CD4-positive, alpha-beta memory T cell (primary cell): ENCODE results near the gene KRTAP10-2. TPM values are rescaled to one million over a fixed set of nuclear protein-coding genes. Genes with fewer than 3 reads are reported as not detected.

ENCODE experiments used
- CTCF ChIA-PET: fragments of 350-600 bp; sonication (Branson Sonifier 250); formaldehyde crosslinking; loops from one replicate; lab custom pipeline; 2021; ENCODE audit warnings: inconsistent platforms; ENCODE audit not compliant: partially characterized antibody; lab: Charles Lee
- POLR2A ChIA-PET: fragments of 350-600 bp; sonication (Branson Sonifier 250); formaldehyde crosslinking; loops from one replicate; lab custom pipeline; 2021; ENCODE audit not compliant: partially characterized antibody; lab: Charles Lee
- DNase-seq, 5 donors: peaks; one replicate each; pipeline versions ENCODE4 v3.0.0 to v3.0.0-alpha.2; 2020 to 2022; ENCODE audit warnings: mixed read lengths in 1 of 5
- H3K27ac ChIP-seq: one replicate; pipeline ENCODE4 v1.7.0; 2013; ENCODE audit warnings: low read depth, low read length
- H3K27me3 ChIP-seq: 2 replicates; pipeline ENCODE4 v1.7.0; 2013; ENCODE audit warnings: mild to moderate bottlenecking, low read length, moderate library complexity; ENCODE audit not compliant: insufficient read depth
- H3K36me3 ChIP-seq: 2 replicates; pipeline ENCODE4 v1.7.0; 2013; ENCODE audit warnings: mild to moderate bottlenecking, low read length, moderate library complexity; ENCODE audit not compliant: insufficient read depth
- H3K4me1 ChIP-seq: 2 replicates; pipeline ENCODE4 v1.7.0; 2013; ENCODE audit warnings: mild to moderate bottlenecking, low read length, moderate library complexity; ENCODE audit not compliant: insufficient read depth
- H3K4me3 ChIP-seq, 2 donors: one replicate each; pipeline ENCODE4 v1.7.0; 2013; ENCODE audit warnings: low read length in 2 of 2, mild to moderate bottlenecking in 1 of 2
- H3K9me3 ChIP-seq, 2 donors: one replicate each; pipeline ENCODE4 v1.7.0; 2013; ENCODE audit warnings: low read length in 2 of 2, control low read depth in 1 of 2; ENCODE audit not compliant: control insufficient read depth in 1 of 2
- H3K27ac Mint-ChIP-seq, 7 donors: one replicate each; pipeline ENCODE4 v1.8.0; 2020 to 2021; ENCODE audit warnings: mixed read lengths in 7 of 7, mild to moderate bottlenecking in 6 of 7, inconsistent platforms in 3 of 7, moderate library complexity in 3 of 7
- H3K27me3 Mint-ChIP-seq, 2 donors: one replicate each; pipeline ENCODE4 v1.8.0; 2020 to 2021; ENCODE audit warnings: mixed read lengths in 2 of 2
- H3K36me3 Mint-ChIP-seq, 2 donors: one replicate each; pipeline ENCODE4 v1.8.0; 2020 to 2021; ENCODE audit warnings: mixed read lengths in 2 of 2, inconsistent platforms in 1 of 2, mild to moderate bottlenecking in 1 of 2
- H3K4me1 Mint-ChIP-seq, 4 donors: one replicate each; pipeline ENCODE4 v1.8.0; 2020 to 2021; ENCODE audit warnings: mixed read lengths in 4 of 4, mild to moderate bottlenecking in 1 of 4
- H3K4me3 Mint-ChIP-seq, 8 donors: one replicate each; pipeline ENCODE4 v1.8.0; 2020 to 2021; ENCODE audit warnings: mixed read lengths in 8 of 8, mild to moderate bottlenecking in 7 of 8, moderate library complexity in 6 of 8, inconsistent platforms in 3 of 8
- H3K9me3 Mint-ChIP-seq, 8 donors: one replicate each; pipeline ENCODE4 v1.8.0; 2020 to 2021; ENCODE audit warnings: mixed read lengths in 8 of 8, mild to moderate bottlenecking in 5 of 8, inconsistent platforms in 3 of 8, moderate library complexity in 1 of 8
- intact Hi-C: fragments of 100-400 bp; cut with micrococcal nuclease; formaldehyde crosslinking; loops from one replicate; pipeline ENCODE4 v1.15.1; 2023
- polyA plus RNA-seq, 2 donors: library from polyadenylated mRNA; unstranded; fragments of 300-500 nt; fragmentation: Illumina TruSeq; gene quantifications; one replicate each; pipeline ENCODE4 v1.2.3, GENCODE V29; 2021
- total RNA-seq, 2 experiments: library from RNA; stranded (reverse); gene quantifications; one replicate each; pipeline ENCODE4 v1.2.3, GENCODE V29; 2021

KRTAP10-2 gene
- total and polyA plus RNA-seq, 4 experiments from 2014 or later, result not detected

DNA sequence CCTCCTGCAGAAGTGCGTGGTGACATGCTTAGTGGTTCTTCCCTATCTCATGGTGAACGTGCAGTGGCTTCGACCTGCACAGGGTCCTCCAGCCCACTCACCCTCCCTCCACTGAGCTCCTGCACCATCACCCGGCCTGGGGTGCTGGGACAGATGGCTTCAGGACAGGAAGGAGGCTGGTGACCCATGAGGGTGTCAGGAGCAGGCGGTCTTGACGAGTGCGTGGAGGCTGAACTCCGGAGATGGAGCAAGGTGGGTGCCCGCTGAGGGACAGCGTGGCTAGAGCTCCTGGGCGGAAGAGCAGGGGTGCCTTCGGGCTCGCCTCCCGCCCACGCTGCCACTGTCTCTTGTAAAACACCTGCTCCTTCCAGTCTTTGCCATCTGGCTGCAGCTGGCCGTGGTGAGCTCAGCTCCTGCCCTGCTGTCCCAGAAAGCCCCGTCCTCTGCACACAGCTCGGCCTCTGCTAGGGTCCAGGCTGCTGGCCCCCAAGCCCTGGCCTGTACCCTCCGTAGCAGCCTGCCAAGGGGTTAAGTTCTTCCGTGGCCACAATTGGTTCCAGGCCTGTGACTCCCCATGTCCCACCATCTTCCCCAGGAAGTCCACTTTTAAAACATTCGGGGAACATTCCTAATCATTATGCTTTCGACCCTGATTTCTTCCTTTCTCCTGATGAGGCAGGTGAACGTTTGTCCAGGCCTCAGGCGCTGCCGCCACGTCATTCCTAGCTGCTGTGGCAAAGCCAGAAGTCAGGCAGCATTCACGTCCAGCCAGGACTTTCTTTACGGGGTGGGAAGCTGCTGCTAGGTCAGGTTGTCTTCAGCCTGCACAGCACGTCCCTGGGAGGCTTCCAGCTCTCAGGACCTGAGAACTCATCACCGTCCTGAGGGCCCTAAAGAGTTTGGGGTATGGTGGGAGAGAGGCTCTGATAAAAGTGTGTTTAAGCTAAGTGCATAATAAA is 19.4 kb downstream of the KRTAP10-2 start:
- Mint-ChIP-seq H3K9me3 (no peaks in the 10 kb centered on the region), H3K36me3 (no peaks in the 10 kb centered on the region), H3K4me3 (no peak overlapping the region), H3K27me3 (peaks cover 0 to 2% of the 10 kb centered on the region in 2 donors), H3K4me1 (peaks cover 0 to 4% (median 0%) of the 10 kb centered on the region in 4 donors), H3K27ac (no peak overlapping the region)
- Histone ChIP-seq H3K27me3 (no peaks in the 10 kb centered on the region), H3K36me3 (no peaks in the 10 kb centered on the region), H3K4me1 (no peaks in the 10 kb centered on the region), H3K4me3 (no peak overlapping the region), H3K27ac (no peak overlapping the region), H3K9me3 (no peaks in the 10 kb centered on the region)
- ChIA-PET CTCF (interaction anchor here (1.0 kb wide), 1 partner anchor 21 kb away, joined by 3 read pairs; no protein-coding TSS in a partner anchor), POLR2A (interaction anchor here (0.6 kb wide), 1 partner anchor 13 kb away, joined by 3 read pairs; no protein-coding TSS in a partner anchor)
- intact Hi-C loops, result no loop called here
- no peak for DNase-seq

- Histone ChIP-seq H3K27ac (no peak overlapping the region), H3K27me3 (no peaks in the 10 kb centered on the region), H3K9me3 (no peaks in the 10 kb centered on the region), H3K36me3 (no peaks in the 10 kb centered on the region), H3K4me3 (no peak overlapping the region), H3K4me1 (no peaks in the 10 kb centered on the region)
- Mint-ChIP-seq H3K27ac (no peak overlapping the region), H3K36me3 (no peaks in the 10 kb centered on the region), H3K9me3 (no peaks in the 10 kb centered on the region), H3K4me3 (no peak overlapping the region), H3K27me3 (peaks cover 0 to 2% of the 10 kb centered on the region in 2 donors), H3K4me1 (peaks cover 0 to 4% (median 0%) of the 10 kb centered on the region in 4 donors)
- ChIA-PET CTCF (interaction anchor here (0.9 to 1.0 kb wide), 2 partner anchors 21 to 212 kb away, joined by 3 read pairs; no protein-coding TSS in a partner anchor), POLR2A (no interaction called here)
- DNase-seq, result no peak
- intact Hi-C loops, result no loop called here
Observed at GRCh38 chr21:44530903-44531605, 20.3 kb downstream of the KRTAP10-2 start.

DNA sequence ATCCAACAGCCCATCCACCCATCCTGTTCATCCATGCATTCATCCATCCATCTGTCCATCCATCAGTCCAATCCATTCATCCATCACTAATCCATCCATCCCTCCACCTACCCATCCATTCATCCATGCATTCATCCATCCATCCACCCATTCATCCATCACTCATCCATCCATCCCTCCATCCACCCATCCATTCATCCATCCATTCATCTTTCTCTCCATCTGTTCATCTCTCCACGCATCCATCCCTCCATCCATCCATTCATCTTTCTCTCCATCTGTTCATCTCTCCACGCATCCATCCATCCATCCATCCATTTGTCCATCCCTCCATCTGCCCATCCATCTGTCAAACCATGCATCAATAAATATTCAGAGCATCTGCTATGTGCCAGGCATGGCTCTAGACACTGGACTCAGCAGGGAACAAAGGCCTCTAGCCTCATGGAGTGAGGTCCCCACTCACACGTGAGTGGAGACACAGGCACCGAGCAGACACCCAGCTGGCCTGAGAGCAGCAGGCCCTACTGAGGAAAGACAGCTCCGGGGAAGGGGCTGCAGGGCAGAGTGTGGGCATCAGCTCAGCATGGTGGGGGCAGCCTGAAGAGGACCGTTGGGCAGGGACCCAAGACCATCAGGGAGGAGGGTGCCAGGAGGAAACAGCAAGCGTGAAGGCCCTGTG is 20.9 kb downstream of the KRTAP10-2 start:
- peak in 1 of 5 donors; percentile 29 for DNase-seq
- Mint-ChIP-seq H3K4me1 (peaks cover 0 to 4% (median 0%) of the 10 kb centered on the region in 4 donors), H3K27me3 (peaks cover 0 to 2% of the 10 kb centered on the region in 2 donors), H3K4me3 (no peak overlapping the region), H3K9me3 (no peaks in the 10 kb centered on the region), H3K36me3 (no peaks in the 10 kb centered on the region), H3K27ac (peak overlapping the region in 2 of 7 donors; percentile 67 to 82)
- no peaks in the 10 kb centered on the region for H3K36me3 ChIP-seq
- H3K9me3 ChIP-seq, result no peaks in the 10 kb centered on the region
- intact Hi-C loops, result no loop called here
- H3K4me3 ChIP-seq, result no peak overlapping the region
- ChIA-PET CTCF (interaction anchor here (0.9 kb wide), 1 partner anchor 212 kb away, joined by 3 read pairs; no protein-coding TSS in a partner anchor), POLR2A (no interaction called here)
- no peak overlapping the region for H3K27ac ChIP-seq
- H3K4me1 ChIP-seq, result no peaks in the 10 kb centered on the region
- H3K27me3 ChIP-seq, result no peaks in the 10 kb centered on the region

DNA sequence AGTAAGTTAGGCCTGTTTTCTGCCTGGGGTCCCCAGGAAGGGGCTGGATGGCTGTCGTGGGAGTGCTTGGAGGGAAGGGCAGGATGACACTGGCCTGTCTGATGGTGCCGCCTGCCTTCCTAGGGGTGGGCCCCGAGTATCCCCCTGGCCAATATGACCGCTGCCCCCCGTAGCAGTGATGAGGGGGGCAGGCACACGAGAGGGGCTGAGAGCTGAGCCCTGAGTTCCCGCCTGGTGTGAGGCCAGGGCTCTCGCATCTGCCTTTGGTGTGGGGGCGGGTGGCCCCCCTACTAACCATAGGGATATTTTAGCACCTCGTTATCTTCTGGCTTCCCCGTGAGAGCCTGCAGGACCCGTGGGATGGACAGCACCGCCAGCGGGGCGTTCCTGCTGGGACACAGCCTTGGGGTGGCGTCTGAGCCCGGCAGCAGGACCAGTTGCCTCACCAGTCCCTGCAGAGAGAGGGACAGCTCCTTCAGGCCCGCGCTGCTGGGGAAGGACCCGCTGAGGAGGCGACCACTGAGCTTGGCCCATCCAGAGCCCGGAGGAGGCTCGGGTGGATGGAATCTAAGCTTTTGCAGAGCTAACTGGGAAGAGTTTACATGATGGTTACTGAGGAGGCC is 21.7 kb downstream of the KRTAP10-2 start:
- H3K27me3 Mint-ChIP-seq, result peaks cover 0 to 2% of the 10 kb centered on the region in 2 donors
- no peaks in the 10 kb centered on the region for H3K9me3 Mint-ChIP-seq
- Histone ChIP-seq H3K36me3 (no peaks in the 10 kb centered on the region), H3K4me3 (no peak overlapping the region), H3K9me3 (no peaks in the 10 kb centered on the region), H3K27me3 (no peaks in the 10 kb centered on the region), H3K27ac (no peak overlapping the region), H3K4me1 (no peaks in the 10 kb centered on the region)
- peak in 1 of 5 donors; percentile 19 for DNase-seq
- peaks cover 0 to 4% (median 0%) of the 10 kb centered on the region in 4 donors for H3K4me1 Mint-ChIP-seq
- no peak overlapping the region for H3K27ac Mint-ChIP-seq
- no peaks in the 10 kb centered on the region for H3K36me3 Mint-ChIP-seq
- POLR2A ChIA-PET, result no interaction called here
- CTCF ChIA-PET, result no interaction called here
- intact Hi-C loops, result no loop called here
- no peak overlapping the region for H3K4me3 Mint-ChIP-seq

DNA sequence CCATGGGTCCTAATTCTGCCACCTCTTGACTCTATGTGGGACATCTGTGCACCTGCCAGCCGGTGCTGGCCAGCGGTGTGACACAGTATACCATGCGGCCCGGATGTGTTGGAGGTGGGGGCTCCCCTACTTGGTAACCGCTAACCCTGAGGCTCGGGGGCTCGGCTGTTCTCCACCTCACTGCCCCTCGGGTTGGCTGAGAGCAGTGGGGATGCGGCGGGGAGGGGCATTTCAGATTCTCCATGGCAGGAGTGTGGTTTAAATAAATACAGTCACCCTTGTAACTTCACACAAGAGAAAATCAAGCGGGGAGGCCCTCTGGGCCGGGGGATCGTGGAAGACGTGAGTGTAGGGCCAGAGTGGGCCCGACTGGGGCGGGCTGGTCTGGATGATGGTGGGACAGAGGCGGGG is 22.3 kb downstream of the KRTAP10-2 start:
- Mint-ChIP-seq H3K27me3 (peaks cover 0 to 2% of the 10 kb centered on the region in 2 donors), H3K27ac (no peak overlapping the region), H3K36me3 (no peaks in the 10 kb centered on the region), H3K4me1 (peaks cover 0 to 4% (median 0%) of the 10 kb centered on the region in 4 donors), H3K4me3 (no peak overlapping the region), H3K9me3 (no peaks in the 10 kb centered on the region)
- ChIA-PET POLR2A (no interaction called here), CTCF (no interaction called here)
- H3K4me3 ChIP-seq, result no peak overlapping the region
- intact Hi-C loops, result no loop called here
- no peaks in the 10 kb centered on the region for H3K4me1 ChIP-seq
- no peak for DNase-seq
- H3K9me3 ChIP-seq, result no peaks in the 10 kb centered on the region
- no peaks in the 10 kb centered on the region for H3K36me3 ChIP-seq
- no peak overlapping the region for H3K27ac ChIP-seq
- no peaks in the 10 kb centered on the region for H3K27me3 ChIP-seq

DNA sequence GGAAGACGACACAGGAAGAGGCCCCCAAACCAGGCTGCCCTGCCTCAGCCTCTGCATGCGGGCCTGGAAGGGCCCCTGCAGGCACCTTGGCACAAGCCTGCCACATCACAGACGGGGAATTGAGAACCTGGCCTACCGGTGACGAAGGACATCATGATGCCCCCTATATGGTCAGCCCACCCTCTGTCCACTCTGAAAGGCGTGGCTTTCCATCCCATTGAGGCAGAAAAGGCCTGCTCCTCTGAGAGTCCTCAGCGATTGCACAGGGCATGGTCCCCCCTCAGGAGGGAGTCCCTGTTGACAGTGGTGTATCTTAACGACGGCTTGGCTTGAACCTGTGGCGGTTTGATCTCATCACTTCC is 22.7 kb downstream of the KRTAP10-2 start:
- H3K36me3 Mint-ChIP-seq, result no peaks in the 10 kb centered on the region
- no peaks in the 10 kb centered on the region for H3K36me3 ChIP-seq
- POLR2A ChIA-PET, result no interaction called here
- H3K4me3 ChIP-seq, result no peak overlapping the region
- no peak overlapping the region for H3K4me3 Mint-ChIP-seq
- H3K9me3 Mint-ChIP-seq, result no peaks in the 10 kb centered on the region
- no peaks in the 10 kb centered on the region for H3K4me1 ChIP-seq
- no peaks in the 10 kb centered on the region for H3K9me3 ChIP-seq
- H3K27ac ChIP-seq, result no peak overlapping the region
- intact Hi-C loops, result no loop called here
- CTCF ChIA-PET, result no interaction called here
- H3K27ac Mint-ChIP-seq, result no peak overlapping the region
- no peaks in the 10 kb centered on the region for H3K27me3 ChIP-seq
- peaks cover 0 to 2% of the 10 kb centered on the region in 2 donors for H3K27me3 Mint-ChIP-seq
- no peak for DNase-seq
- H3K4me1 Mint-ChIP-seq, result peaks cover 0 to 4% (median 0%) of the 10 kb centered on the region in 4 donors
